OCI-LY7 (cell line): ENCODE results near the gene KLB.

Experiments
- EZH2phosphoT487 ChIP-seq: fragments of 200-600 bp; sonication (generic); IDR thresholded peaks from 2 replicates; pipeline ENCODE4 v1.6.1; 2018; ENCODE audit warnings: low read depth, borderline replicate concordance, mild to moderate bottlenecking, mixed run types, antibody characterized with exemption, low read length, moderate library complexity, mixed read lengths
- TF ChIP-seq, protein P1 (sequence below): fragments of 200-600 bp; sonication (generic); conservative IDR thresholded peaks from 2 replicates; pipeline ENCODE4 v1.5.1; 2014; ENCODE audit warnings: mild to moderate bottlenecking, antibody characterized with exemption, low read length, moderate library complexity, mixed read lengths

- TF ChIP-seq, protein P1, sequence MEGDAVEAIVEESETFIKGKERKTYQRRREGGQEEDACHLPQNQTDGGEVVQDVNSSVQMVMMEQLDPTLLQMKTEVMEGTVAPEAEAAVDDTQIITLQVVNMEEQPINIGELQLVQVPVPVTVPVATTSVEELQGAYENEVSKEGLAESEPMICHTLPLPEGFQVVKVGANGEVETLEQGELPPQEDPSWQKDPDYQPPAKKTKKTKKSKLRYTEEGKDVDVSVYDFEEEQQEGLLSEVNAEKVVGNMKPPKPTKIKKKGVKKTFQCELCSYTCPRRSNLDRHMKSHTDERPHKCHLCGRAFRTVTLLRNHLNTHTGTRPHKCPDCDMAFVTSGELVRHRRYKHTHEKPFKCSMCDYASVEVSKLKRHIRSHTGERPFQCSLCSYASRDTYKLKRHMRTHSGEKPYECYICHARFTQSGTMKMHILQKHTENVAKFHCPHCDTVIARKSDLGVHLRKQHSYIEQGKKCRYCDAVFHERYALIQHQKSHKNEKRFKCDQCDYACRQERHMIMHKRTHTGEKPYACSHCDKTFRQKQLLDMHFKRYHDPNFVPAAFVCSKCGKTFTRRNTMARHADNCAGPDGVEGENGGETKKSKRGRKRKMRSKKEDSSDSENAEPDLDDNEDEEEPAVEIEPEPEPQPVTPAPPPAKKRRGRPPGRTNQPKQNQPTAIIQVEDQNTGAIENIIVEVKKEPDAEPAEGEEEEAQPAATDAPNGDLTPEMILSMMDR = peak; percentile 31; the same call in 1 of the 2 replicates
- TF ChIP-seq EZH2phosphoT487 = no peak
Measured at GRCh38 chr4:39464886-39465501, 58.3 kb downstream of the KLB start.
